ENCODE measurements around the gene PDXDC1.
A peak's percentile ranks its signal among the peaks of the same experiment; 100 is the strongest.
"Not testable (repeated sequence)": the region's sequence is repeated elsewhere in the genome, so short reads cannot be mapped to it uniquely, and the experiment has no call there.

PDXDC1 gene

DNA sequence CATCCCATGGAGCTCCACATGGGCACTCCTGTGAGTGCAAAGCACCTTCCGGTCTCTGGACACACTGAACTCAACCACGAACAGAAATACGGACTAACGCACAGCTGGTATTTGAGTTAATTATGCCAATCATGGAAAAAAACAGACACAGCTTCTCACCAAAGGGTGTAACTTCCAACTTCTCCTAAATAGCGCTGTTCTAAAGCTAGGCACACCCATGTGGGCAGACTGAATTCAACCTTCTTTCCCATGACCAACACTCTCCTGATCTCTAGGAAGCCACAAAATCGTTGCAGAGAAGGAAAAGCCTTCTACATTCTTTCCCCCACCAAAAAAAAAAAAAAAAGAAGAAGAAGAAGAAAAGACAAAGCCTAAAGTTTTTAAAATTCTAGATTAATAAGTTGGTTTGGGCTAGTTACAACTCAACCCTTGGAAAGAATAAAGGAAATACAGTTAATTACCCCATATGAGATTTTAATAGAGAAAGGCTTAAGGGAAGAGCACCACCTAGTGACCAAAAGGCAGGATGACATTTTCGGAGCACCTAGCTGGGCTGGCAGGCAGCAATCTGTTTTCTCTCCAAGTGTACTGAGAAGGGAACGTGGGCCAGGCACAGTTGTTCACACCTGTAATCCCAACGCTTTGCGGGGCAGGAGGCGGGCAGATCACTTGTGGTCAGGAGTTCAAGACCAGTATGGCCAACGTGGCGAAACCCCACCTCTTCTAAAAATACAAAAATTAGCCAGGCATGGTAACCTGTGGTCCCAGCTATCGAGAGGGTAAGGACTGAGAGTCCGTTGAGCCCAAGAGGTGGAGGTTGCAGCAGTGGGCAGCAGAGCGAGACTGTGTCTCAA lies 97.3 kb downstream of the PDXDC1 start:
- not testable (repeated sequence) for DNase-seq (ENCODE audit: low spot score)

DNA sequence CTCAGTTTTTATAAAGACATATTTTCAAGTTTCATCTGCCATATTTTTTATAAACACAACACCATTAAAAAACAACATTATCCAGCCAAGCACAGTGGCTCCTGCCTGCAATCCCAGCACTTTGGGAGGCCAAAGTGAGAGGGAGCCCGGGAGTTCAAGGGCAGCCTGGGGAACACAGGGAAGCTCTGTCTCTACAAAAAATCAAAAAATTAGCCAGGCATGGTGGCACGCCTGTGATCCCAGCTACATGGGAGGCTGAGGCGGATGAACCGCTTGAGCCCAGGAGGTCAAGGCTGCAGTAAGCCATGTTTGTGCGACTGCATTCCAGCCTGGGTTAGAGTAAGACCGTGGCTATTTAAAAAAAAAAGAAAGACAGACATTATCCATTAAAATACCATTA lies 98.3 kb downstream of the PDXDC1 start:
- DNase-seq (ENCODE audit: low spot score) = no peak
- TF ChIP-seq, protein P1, sequence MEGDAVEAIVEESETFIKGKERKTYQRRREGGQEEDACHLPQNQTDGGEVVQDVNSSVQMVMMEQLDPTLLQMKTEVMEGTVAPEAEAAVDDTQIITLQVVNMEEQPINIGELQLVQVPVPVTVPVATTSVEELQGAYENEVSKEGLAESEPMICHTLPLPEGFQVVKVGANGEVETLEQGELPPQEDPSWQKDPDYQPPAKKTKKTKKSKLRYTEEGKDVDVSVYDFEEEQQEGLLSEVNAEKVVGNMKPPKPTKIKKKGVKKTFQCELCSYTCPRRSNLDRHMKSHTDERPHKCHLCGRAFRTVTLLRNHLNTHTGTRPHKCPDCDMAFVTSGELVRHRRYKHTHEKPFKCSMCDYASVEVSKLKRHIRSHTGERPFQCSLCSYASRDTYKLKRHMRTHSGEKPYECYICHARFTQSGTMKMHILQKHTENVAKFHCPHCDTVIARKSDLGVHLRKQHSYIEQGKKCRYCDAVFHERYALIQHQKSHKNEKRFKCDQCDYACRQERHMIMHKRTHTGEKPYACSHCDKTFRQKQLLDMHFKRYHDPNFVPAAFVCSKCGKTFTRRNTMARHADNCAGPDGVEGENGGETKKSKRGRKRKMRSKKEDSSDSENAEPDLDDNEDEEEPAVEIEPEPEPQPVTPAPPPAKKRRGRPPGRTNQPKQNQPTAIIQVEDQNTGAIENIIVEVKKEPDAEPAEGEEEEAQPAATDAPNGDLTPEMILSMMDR (IDR thresholded peaks at IDR 0.05; ENCODE audit: extremely low read depth, missing control alignments) = no peak

DNA sequence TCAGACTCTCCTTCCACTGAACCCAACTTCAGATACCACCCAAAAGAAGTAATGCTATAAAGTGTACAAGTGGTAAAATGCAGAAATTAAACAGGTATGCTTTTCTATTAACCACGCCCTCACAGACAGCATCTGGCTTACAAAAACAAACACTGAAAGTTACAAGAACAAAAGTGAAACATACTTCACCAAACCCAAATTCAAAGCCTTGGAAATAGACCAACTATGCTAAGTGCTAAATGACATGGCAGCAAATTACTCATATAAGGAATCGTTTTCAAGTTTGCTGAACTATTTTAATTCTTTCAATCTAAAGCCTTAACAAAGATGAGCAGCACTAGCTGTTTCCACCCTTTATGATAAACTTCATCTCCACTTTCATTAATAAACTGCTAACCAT lies 101.3 kb downstream of the PDXDC1 start:
- DNase-seq (ENCODE audit: low spot score) = not testable (repeated sequence)

DNA sequence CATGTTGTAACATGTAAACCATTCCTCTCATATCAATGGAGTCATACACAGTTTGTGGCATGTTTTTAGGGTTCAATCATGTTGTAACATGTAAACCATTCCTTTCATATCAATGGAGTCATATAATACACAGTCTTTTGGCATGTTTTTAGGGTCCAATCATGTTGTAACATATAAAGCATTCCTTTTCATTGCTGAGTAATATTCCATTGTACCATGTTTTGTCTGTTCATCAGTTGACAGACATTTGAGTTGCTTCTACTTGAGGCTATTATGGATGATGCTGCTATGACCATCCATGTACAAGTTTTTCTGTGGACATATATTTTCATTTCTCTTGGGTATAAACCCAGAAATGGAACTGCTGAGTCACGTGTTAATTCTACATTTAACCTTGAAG lies 106.1 kb downstream of the PDXDC1 start:
- DNase-seq (ENCODE audit: low spot score) = not testable (repeated sequence)

DNA sequence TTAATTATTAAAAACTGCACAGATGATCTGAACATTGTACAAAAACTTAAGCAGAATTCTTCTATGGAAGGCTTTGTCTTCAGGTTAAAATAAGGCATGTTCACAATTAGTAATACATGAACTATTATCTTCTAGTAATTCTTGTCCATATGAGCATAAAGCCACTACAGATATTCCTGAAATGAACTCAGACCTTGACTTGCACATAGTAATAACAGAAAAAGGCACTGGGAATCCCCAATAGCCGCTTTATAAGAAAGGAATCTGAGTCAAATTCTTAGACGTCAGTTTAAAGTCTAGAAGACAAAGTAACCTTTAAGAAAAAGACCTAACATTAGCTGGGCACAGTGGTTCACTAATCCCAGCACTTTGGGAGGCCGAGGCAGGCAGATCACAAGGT lies 108.0 kb downstream of the PDXDC1 start:
- DNase-seq (ENCODE audit: low spot score) = not testable (repeated sequence)

DNA sequence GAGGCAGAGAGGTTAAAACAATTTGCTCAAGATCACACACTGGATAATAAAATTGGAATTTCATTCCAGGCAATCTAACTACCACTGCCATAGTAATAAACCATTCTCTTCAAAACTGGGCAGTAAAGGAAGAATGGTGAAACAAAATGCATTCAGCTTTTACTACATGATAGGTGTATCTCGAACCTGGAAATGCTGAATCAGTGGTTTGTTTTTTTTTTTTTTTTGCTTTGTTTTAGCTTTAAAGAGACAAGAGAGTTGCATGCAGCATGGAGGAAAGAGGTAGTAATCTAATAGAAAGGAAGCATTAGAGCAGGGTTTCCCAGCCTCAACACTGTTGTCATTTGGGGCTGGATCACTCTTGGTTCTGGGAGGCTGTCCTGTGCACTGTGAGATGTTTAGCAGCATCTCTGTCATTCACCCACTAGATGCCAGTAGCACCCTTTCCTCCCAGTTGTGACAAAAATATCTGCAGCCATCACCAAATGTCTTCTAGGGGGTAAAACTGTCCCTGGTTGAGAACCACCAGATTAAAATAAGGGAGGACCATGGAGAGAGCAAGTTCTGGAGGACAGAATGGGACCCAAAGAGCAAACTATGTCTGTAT lies 115.9 kb downstream of the PDXDC1 start:
- not testable (repeated sequence) for DNase-seq (ENCODE audit: low spot score)

DNA sequence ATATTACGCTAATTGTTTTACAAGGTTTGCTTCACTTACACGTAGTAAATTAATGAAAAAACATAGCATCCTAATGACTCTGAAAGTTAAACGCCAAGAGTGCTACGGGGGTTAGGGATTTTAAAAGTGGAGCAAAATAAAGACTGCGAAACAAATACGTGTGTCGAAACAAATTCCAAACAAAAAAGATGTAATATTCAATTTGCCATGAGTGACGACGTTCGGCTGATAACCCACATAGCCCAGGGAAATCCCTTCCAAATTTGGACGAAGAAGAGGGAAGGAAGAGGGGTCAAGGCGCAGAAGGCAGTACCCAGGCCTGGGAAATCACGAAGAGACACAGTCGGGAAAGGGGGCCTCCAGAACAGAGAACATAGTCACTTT lies 118.7 kb downstream of the PDXDC1 start:
- not testable (repeated sequence) for DNase-seq (ENCODE audit: low spot score)

DNA sequence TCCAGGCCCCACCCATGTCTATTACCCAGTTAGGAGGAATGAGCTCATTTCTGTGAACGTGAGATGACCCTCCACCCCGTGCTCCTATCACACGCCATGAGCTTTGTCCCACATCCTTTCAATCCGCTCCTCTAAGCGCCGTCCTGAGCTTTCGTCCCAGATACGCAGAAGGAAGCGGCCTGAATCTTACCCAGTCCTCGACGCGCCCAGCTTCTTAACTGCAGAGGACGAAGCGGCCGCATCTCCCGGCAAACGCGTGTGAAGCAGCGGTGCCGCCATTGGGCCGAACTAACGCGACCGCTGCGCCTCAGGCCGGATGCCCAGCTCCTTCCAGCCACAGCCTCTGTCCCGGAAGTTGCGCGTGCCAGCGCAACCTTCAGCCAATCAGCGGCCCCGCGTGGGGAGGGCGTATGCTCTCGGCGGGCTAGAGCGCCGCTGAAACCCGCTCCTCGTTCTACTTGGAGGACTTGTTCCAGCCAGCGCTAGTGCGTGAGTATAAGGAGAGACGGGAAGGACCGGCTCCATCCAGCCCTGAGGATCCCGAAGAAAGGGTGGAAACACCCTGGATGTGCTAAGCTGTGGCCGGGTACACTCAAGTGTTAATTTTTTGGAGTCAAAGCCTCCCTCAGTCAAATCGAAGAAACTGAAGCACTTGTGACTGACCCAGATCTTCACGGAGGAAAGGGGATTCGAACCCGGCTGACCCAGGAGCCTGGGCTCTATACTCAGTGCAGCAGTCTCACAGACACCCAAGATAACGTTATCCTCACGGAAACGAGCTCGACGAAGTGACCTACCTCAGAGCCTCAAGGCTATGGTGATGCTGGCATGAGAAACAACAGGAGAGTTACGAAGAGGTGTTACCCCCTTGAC lies 119.4 kb downstream of the PDXDC1 start, which contains the start of gene RRN3:
Gene RRN3, minus strand, starts transcription at position 318 of the 873 bp plus-strand sequence. Its CDS starts 39 bp downstream, at position 279.
- peak; percentile 80 for DNase-seq (ENCODE audit: low spot score)

DNA sequence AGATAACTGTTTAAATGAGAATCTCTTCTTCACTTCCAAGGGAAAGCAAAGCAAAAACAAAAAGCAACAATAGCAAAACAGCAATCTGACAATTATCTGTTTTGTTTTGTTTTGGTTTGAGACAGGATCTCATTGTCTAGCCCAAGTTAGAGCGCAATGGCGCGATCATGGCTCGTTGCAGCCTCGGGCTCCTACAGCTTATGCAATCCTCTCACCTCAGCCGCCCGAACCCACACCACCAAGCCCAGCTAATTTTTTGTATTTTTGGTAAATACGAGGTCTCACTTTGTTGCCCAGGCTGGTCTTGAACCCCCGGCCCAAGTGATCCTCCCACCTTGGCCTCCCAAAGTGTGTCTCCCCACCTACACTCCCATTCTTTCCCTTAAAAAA lies 121.8 kb downstream of the PDXDC1 start:
- not testable (repeated sequence) for DNase-seq (ENCODE audit: low spot score)

DNA sequence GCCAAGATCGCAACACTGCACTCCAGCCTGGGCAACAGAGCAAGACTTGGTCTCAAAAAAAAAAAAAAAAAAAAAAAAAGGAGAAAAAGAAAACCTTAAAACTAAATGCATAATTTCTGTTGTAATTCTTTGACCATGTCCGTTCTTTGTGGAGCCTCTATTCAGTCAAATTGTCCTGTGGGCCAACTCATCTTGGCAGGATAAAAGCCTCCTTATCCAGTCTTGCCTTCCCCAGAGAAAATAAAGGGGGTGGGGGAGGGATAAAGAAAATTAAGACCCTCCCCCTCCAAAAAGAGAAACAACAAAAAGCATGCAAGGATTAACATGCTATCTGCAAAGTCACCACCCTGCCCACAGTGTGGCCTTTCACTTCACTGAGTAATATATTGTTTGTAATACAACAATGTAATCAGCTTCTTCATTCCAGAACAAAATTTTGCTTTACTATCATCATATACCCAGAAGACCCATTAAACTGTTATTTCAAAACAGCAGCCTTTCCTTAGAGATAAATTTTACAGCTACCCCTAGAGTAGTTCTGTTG lies 124.6 kb downstream of the PDXDC1 start:
- DNase-seq (ENCODE audit: low spot score) = not testable (repeated sequence)

DNA sequence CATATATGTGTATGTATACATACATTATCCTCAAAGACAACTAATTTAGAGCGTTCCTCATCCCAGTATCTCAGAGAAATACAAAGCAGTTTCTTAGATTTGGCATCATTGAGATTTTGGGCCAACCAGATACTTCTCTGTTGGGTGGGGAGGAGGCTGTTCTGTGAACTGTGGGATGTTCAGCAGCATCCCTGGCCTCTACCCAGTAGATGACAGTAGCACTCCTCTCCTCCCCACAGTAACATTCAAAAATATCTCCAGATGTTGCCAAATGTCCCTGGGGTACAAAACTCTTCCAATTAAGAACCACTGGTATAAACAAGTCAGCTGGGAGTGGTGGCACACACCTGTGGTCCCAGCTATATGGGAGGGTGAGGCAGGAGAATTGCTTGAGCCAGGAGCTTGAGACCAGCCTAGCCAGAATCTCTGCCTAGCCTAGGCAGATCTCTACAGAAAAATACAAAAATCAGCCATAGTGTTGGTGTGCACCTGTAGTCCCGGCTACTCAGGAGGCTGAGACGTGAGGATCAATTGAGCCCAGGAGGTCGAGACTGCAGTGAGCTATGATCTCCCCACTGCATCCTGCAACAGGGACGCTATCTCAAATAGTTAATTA lies 125.7 kb downstream of the PDXDC1 start:
- DNase-seq (ENCODE audit: low spot score) = not testable (repeated sequence)

DNA sequence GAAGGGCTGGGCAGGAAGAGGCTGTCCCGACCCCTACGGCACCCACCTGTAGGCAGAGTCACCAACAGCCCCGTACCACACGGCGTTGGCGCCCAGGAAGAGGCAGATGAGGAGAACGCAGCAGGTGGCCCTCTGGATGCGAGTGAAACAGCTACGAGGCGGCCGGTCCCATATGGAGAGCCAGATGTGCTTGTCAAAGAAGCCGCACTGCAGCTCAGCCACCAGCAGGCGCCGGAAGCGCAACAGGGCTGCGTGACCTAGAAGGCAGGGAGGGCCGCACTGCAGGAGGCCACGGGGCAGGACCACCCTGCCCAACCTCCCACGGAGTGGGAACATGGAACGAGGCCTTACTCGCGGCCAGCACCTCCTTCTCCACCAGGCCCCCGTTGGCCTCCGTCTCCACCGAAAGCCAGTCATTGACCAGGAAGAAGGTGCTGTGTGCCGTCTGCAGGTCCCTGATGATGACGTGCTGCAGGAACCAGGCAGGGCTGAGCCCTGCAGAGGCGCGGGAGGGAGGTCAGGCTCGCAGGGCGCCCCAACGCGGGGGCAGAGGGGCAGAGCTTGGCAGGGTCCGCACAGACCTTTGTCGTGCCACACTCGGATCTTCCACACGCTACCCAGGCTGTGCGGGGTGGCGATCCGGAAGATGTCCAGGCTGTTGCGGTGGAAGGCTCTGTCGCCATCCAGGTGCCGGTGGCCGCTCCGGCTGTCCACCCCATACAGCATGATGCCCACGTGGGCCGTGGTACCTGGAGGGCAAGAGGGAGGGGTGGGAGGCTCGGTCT lies 153.0 kb downstream of the PDXDC1 start:
- DNase-seq (ENCODE audit: low spot score) = not testable (repeated sequence)

DNA sequence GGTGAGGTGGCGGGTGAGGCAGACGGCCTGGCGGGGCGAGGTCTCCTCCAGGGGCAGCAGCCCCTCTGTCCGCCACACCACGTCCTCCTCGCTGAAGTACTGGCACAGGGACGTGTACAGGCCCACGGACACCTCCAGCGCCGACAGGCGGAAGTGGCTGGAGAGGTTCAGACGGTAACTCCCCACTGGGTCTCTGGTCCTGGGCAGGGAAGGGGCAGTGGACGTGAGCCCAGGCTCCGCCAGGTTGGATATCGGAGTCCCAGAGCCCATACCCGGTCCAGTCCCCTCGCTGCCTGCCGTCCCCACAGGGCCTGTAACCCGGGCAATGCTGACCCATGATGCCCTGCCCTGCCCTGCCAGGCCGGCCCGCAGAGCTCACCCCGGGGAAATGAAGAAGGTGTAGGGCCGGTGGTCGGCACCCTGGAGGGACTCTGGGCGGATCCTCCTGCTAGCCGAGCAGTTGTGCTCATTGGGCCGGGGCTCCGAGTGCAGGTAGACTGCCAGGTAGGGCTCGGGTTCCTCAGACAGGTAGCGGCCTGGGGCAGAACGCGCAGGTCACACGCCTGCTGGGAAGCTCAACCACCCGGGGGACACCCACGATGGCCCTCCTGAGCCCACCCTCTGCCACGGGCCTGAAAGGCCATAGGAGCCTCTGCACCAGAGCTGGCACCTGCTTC lies 155.6 kb downstream of the PDXDC1 start:
- DNase-seq (ENCODE audit: low spot score) = not testable (repeated sequence)

DNA sequence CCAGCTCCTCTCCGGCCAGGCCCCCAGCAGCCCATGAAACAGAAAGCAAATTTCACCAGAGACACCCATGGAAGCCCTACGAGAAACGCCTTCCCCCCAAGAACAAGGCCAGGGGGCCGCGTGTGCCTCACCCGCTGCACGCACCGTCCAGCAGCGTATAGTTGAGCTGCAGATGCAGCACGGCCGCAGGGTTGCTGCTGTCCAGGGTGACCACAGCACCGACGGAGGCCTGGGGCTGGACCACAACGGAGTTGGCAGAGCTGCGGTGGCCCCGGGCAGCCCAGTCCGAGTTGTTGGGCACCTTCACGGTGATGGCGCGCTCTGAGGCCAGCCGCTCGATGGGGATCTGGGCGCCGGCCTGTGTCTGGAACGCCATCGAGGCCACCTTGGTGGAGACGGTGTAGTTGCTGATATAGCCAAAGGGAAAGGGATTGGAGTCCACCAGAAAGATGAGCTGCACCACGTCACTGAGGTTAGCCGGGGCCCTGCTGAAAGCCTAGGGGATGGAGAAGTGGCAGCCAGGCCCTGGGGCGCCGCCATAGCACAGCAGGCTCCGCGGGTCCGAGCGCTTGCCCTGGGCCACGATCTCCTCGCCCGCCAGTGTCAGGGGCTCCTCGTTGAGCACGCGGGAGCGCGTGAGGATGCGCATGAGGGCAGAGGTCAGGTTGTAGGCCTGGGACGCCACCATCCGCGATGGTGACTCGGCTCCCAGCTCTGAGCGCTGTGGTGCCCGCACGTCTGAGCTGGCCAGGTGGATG lies 156.3 kb downstream of the PDXDC1 start:
- not testable (repeated sequence) for DNase-seq (ENCODE audit: low spot score)

DNA sequence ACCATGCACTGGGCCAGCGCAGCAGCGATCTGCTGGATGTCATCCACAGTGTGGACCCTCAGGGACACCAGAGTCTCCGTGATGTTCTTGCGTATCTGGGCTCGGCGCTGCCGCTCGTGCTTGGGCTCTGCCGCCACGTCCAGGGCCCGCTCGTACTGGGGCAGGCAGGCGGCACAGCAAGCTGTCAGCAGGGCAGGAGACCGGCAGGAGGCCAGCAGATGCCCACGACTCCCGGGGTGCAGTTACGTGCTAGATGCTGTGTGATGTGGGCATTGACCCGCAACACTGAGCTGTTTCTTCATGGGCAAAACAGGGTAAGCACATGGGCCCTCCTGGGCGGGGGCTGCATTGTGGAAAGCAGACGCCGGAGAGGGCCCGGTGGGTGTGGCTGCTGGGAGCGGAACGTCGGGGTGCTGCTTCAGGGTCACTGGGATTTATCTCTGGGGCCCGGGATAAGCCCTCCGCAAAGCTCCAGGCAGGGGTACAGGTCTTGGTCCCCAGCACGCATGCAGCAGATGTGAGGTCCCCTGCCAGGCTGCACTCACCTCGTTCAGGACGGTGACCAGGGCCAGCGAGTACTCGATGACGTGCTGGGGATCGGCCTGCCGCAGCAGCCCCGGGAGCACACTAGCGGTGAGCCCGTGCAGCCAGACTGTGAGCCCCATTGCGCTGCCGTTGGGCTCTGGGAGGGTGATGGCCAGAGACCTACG lies 158.0 kb downstream of the PDXDC1 start:
- DNase-seq (ENCODE audit: low spot score) = not testable (repeated sequence)

DNA sequence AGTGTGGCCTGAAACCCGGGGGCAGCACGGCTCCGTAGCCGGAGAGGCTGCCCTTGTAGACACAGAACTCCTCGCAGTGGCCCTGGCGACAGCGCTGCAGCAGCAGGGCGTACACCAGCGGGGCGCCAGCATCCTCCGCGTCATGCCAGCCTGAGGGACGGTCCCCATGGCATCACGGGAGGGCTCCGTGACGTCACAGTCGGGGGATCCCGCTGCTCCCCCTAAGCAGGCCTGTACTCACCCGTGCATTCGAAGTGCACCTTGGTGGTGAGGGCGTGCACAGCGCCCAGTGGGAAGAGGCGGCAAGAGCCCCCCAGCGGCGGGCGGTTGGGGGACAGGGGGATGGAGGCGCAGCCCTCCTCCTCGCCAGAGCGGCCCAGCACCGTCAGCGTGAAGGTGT lies 158.7 kb downstream of the PDXDC1 start:
- not testable (repeated sequence) for DNase-seq (ENCODE audit: low spot score)
